HuH-7 (cell line): ENCODE data around the gene ARHGEF11.

Source experiments
- DNase-seq: peaks from one replicate; pipeline ENCODE4 v3.0.0; 2011; ENCODE audit warnings: low spot score

The ARHGEF11 gene

DNA sequence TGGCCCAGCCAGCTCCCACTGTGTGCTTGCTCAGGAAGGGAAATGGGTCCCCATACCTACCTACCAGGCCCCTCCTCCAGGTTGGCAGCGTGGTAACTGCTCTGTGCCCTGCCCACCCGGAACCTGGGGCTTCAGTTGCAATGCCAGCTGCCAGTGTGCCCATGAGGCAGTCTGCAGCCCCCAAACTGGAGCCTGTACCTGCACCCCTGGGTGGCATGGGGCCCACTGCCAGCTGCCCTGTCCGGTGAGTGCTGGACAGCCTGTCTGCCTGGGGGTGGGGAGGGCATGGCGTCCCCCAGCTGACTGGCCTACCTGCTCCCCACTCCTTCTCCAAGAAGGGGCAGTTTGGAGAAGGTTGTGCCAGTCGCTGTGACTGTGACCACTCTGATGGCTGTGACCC lies 135.9 kb downstream of the ARHGEF11 start:
- DNase-seq, result no peak

GRCh38 chr1:156908955-156909354 lies 136.6 kb downstream of the ARHGEF11 start:
- DNase-seq, result no peak

GRCh38 chr1:156908541-156908940 lies 137.0 kb downstream of the ARHGEF11 start:
- no peak for DNase-seq

- no peak for DNase-seq
Measured at GRCh38 chr1:156906206-156906906, 139.2 kb downstream of the ARHGEF11 start.

GRCh38 chr1:156905651-156906050 lies 139.9 kb downstream of the ARHGEF11 start:
- DNase-seq, result no peak

DNA sequence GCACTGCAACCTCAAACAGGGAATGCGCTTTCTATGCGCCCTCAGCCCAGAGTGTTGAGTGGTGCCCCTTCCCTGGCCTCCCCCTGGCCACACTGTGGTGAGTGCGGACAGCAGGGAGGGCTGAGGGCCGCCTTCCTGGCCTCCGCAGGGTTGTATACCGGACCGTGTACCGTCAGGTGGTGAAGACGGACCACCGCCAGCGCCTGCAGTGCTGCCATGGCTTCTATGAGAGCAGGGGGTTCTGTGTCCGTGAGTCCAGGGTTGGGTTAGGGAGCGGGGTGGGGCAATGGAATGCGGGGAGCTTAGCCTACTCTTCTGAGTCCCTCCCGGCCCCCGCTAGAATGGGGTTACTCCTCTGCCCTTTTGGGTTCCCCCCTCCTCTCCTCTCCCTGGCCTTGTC lies 140.4 kb downstream of the ARHGEF11 start:
- no peak for DNase-seq

GRCh38 chr1:156904187-156904959 lies 141.2 kb downstream of the ARHGEF11 start:
- DNase-seq, result no peak

DNA sequence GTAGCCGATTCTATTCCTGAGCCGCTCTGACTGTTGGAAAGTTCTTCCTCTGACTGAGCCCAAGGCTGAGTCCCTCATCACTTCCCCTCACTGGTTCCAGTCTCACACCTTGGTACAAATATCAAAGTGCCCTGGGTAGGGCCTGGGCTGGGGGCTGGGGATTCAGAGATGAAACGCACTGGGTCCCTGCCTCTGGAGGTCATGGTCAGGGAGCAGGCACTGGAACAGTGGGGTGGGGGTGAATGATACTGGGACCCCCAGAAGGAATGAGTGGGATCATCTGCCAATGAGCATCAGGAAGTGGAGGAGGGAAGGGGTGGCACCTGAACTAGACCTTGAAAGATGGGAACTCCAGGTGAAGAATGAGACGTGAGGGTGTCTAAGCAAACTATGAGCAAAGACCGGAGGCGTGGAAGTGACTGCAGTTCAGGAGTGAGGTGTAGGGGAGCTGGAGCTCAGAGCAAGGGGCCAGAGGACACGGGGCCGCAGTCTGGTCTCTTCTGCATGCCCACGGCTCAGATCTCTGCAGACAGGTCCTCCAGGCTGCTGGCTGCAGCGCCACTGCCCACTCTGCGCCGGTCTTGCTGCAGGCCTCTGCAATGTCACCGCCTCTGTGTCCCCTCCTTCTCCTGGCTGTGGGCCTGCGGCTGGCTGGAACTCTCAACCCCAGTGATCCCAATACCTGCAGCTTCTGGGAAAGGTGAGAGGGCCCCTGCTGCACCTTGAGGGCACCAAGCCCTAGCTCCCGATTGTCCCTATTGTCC lies 142.0 kb downstream of the ARHGEF11 start:
- no peak for DNase-seq

GRCh38 chr1:156901966-156902915 lies 143.3 kb downstream of the ARHGEF11 start:
- no peak for DNase-seq

- no peak for DNase-seq
Measured at GRCh38 chr1:156901590-156901900, 144.0 kb downstream of the ARHGEF11 start.

GRCh38 chr1:156900896-156901589 lies 144.5 kb downstream of the ARHGEF11 start:
- no peak for DNase-seq

- DNase-seq, result no peak
Measured at GRCh38 chr1:156899956-156900718, 145.4 kb downstream of the ARHGEF11 start.

DNA sequence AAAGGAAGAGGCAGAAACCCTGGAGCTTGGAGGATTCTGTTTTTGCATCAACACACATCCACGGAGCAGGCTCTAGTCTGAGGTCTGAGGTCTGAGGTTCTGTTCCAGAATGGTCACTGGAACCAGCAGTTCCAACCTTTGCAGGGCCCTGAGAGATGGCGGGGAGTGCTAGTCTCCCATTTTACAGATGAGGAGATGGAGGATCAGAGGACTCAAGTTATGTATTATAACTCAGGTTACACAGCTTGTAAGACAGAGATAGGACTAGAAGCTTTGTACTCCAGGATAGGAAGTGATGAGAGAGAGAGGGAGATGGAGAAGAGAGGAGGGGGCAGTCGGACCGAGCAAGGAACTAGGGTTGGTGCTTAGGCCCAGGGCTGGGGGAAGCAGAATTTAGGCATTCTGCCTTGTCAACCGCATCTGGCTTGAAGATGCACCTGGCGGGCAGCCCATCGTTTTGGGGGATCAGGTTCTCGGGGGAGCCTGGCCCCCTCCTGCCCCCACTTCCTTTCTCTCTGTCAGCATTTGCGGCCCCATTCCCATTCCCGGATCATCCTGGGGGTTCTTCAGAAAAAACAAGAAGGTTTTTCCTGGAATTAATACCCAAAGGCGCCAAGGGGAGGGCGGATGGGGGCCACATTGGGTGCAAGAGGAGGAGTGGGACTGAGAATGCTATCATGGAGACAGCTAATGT lies 146.4 kb downstream of the ARHGEF11 start:
- DNase-seq, result no peak

DNA sequence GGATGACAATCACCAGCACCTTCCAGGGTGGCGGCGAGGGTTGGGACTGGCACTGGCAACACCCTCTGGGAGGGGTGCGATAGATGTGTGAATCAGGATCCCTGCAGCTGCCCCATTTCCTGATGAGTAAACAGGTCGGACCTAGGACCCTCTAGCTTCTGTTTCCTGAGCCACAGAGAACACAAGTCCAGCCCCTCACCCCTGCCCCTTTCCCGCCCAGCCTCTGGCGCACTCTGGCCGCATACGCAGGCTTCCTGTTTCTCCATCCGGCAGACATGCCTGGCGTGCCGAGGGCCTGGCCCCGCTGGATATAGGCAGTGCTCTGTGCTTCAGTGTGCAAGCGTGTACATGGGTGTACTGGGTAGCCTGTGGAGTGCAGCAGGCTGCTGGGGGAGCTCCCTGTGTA lies 147.4 kb downstream of the ARHGEF11 start:
- no peak for DNase-seq

GRCh38 chr1:156897078-156897825 lies 148.3 kb downstream of the ARHGEF11 start:
- no peak for DNase-seq

GRCh38 chr1:156896490-156897033 lies 149.0 kb downstream of the ARHGEF11 start:
- no peak for DNase-seq

GRCh38 chr1:156895927-156896326 lies 149.6 kb downstream of the ARHGEF11 start:
- no peak for DNase-seq

- DNase-seq, result no peak
Measured at GRCh38 chr1:156895455-156895812, 150.1 kb downstream of the ARHGEF11 start.
